Endodermal cell (in vitro differentiated cells): ENCODE results near the gene TUBA3D. TPM values are rescaled to one million over a fixed set of nuclear protein-coding genes. Genes with fewer than 3 reads are reported as not detected.
"Not testable (repeated sequence)": the region's sequence is repeated elsewhere in the genome, so short reads cannot be mapped to it uniquely, and the experiment has no call there.

ENCODE experiments used
- DNase-seq: peaks from one replicate; pipeline ENCODE4 v3.0.0-alpha.2; 2017
- H3K27ac ChIP-seq: 2 replicates; pipeline ENCODE4 v1.5.1; 2013; ENCODE audit warnings: mild to moderate bottlenecking, low read depth, low read length, moderate library complexity
- H3K27me3 ChIP-seq: 2 replicates; pipeline ENCODE4 v1.6.1; 2013; ENCODE audit warnings: mild to moderate bottlenecking, low read length, moderate library complexity; ENCODE audit not compliant: insufficient read depth, control insufficient read depth, poor library complexity, severe bottlenecking
- H3K36me3 ChIP-seq: 2 replicates; pipeline ENCODE4 v1.7.0; 2013; ENCODE audit warnings: mild to moderate bottlenecking, low read length, moderate library complexity; ENCODE audit not compliant: control insufficient read depth, insufficient read depth
- H3K4me1 ChIP-seq: one replicate; pipeline ENCODE4 v1.7.0; 2013; ENCODE audit warnings: low read length; ENCODE audit not compliant: control insufficient read depth, insufficient read depth
- H3K4me3 ChIP-seq: 2 replicates; pipeline ENCODE4 v1.5.1; 2013; ENCODE audit warnings: mild to moderate bottlenecking, low read length, moderate library complexity
- H3K9ac ChIP-seq: 2 replicates; pipeline ENCODE4 v1.6.1; 2013; ENCODE audit warnings: mild to moderate bottlenecking, low read length, moderate library complexity; ENCODE audit not compliant: poor library complexity, severe bottlenecking; ENCODE audit errors: extremely low read depth
- H3K9me3 ChIP-seq: 2 replicates; pipeline ENCODE4 v1.6.1; 2013; ENCODE audit warnings: mild to moderate bottlenecking, low read length, moderate library complexity; ENCODE audit not compliant: control insufficient read depth
- H3K27ac Mint-ChIP-seq: 2 replicates; pipeline ENCODE4 v1.8.0; 2020; ENCODE audit warnings: mixed read lengths
- H3K27me3 Mint-ChIP-seq: 2 replicates; pipeline ENCODE4 v1.8.0; 2021; ENCODE audit warnings: mild to moderate bottlenecking, mixed read lengths; ENCODE audit not compliant: insufficient read depth
- H3K36me3 Mint-ChIP-seq: 2 replicates; pipeline ENCODE4 v1.8.0; 2020; ENCODE audit warnings: low read depth, mixed read lengths
- H3K4me1 Mint-ChIP-seq: 2 replicates; pipeline ENCODE4 v1.8.0; 2020; ENCODE audit warnings: mixed read lengths
- H3K4me3 Mint-ChIP-seq: 2 replicates; pipeline ENCODE4 v1.8.0; 2020; ENCODE audit warnings: mild to moderate bottlenecking, moderate library complexity, mixed read lengths
- H3K9me3 Mint-ChIP-seq: 2 replicates; pipeline ENCODE4 v1.8.0; 2020; ENCODE audit warnings: mild to moderate bottlenecking, mixed read lengths
- whole genome bisulfite sequencing, 2 experiments: methylation state at CpG; one replicate each; pipeline versions ENCODE4 v1.1.5 to v1.1.7; 2013; ENCODE audit warnings: missing lambda C conversion rate in 2 of 2, mixed read lengths in 1 of 2; ENCODE audit not compliant: insufficient coverage in 1 of 2, insufficient read length in 1 of 2; 5-methylcytosine and 5-hydroxymethylcytosine counted together
- total RNA-seq, 2 donors: library from RNA; stranded (reverse); fragmentation: NEBNext Ultra II Directional in 1 of 2; extraction: Animal tissue kit (Norgen Biotek cat#: 25700) in 1 of 2; gene quantifications; 2 replicates in 1 of 2; 3 replicates in 1 of 2; pipeline ENCODE4 v1.2.1, GENCODE V29; 2021
- TF ChIP-seq, protein P1 (sequence below): fragments of 200-600 bp; sonication (generic); conservative IDR thresholded peaks from 2 replicates; pipeline ENCODE4 v1.5.0; 2021; ENCODE audit warnings: antibody characterized with exemption, mild to moderate bottlenecking

TUBA3D gene
- total RNA-seq, 2 donors from 2014 or later = not detected

DNA sequence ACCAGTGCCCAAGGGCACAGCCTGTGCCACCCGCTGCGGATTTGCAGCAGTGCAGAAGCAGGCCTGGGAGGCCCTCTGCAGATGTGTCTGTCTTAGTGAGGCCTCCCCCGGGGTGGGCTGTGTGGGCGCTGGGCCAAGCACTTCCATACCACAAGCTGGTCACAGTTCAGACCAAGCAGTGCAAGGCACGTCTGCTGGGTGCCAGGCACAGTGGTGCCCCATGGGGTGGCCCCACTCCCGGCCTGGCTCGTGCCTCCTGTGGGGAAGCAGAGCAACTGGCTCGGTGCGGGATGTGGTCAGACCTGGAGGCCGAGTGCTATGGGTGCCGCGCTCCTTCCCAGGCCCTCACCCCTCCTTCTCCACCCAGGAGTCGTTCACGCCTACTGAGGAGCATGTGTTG lies 39.3 kb downstream of the TUBA3D start:
- H3K36me3 Mint-ChIP-seq = peaks cover 33% of the 10 kb centered on the region
- not testable (repeated sequence) for H3K27ac Mint-ChIP-seq
- WGBS, 2 experiments = 92 to 100% methylated on average over 3 to 12 of the region's 14 CpGs

DNA sequence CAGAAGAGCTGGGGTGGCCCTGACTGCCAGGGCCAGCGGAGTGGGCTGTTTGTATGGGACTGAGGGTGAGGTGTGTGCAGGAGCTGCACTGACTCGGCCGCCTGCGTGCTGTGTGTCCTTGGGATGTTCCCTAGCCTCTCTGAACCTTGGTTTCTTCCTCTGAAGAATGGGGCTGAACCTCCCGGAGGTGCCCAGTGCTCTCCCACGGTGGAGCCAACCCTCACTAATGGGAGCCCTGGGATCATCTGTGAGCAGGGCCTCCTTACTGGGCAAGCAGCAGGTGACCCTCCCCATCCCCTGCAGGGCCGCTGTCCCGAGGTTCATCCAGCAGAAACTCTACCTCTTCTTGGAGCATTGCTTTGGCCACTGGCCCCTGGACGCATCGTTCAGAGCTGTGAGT lies 40.1 kb downstream of the TUBA3D start:
- Histone ChIP-seq H3K27ac (no peak overlapping the region), H3K36me3 (peaks cover 4% of the 10 kb centered on the region), H3K4me3 (no peak overlapping the region), H3K9me3 (no peaks in the 10 kb centered on the region), H3K4me1 (no peaks in the 10 kb centered on the region), H3K9ac (no peak overlapping the region), H3K27me3 (no peaks in the 10 kb centered on the region)
- no peak for DNase-seq
- TF ChIP-seq, protein P1, sequence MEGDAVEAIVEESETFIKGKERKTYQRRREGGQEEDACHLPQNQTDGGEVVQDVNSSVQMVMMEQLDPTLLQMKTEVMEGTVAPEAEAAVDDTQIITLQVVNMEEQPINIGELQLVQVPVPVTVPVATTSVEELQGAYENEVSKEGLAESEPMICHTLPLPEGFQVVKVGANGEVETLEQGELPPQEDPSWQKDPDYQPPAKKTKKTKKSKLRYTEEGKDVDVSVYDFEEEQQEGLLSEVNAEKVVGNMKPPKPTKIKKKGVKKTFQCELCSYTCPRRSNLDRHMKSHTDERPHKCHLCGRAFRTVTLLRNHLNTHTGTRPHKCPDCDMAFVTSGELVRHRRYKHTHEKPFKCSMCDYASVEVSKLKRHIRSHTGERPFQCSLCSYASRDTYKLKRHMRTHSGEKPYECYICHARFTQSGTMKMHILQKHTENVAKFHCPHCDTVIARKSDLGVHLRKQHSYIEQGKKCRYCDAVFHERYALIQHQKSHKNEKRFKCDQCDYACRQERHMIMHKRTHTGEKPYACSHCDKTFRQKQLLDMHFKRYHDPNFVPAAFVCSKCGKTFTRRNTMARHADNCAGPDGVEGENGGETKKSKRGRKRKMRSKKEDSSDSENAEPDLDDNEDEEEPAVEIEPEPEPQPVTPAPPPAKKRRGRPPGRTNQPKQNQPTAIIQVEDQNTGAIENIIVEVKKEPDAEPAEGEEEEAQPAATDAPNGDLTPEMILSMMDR = no peak
- WGBS, 2 experiments = 94 to 100% methylated on average over 4 to 10 of the region's 10 CpGs
- Mint-ChIP-seq H3K27ac (peak overlapping the region; percentile 30), H3K4me1 (no peaks in the 10 kb centered on the region), H3K9me3 (no peaks in the 10 kb centered on the region), H3K27me3 (no peaks in the 10 kb centered on the region), H3K36me3 (peaks cover 34% of the 10 kb centered on the region), H3K4me3 (no peak overlapping the region)

More for the DNA sequence above, 39.3 kb downstream of the TUBA3D start:
- H3K4me3 ChIP-seq, H3K27me3 ChIP-seq, H3K4me1 Mint-ChIP-seq, H3K9me3 Mint-ChIP-seq, H3K27me3 Mint-ChIP-seq, H3K4me1 ChIP-seq, H3K36me3 ChIP-seq, H3K9ac ChIP-seq, H3K4me3 Mint-ChIP-seq, DNase-seq, H3K27ac ChIP-seq, H3K9me3 ChIP-seq: not testable (repeated sequence)

DNA sequence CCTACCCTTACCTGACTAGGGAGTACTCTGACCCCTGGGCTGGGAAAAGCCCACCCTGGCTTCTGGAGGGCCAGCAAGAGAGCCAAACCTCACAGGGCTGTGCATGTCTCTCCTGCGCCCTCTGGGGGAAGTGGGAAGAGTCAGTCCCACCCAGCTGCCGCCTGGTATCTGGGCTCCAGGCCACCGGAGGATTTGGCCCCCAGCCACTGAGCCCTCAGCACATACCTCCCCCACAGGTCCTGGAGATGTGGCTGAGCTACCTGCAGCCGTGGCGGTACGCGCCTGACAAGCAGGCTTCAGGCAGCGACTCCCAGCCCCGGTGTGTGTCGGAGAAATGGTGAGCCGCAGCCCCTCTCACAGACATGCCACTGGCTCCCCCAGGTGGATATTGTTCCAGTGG lies 40.7 kb downstream of the TUBA3D start:
- H3K27ac ChIP-seq, H3K36me3 ChIP-seq, H3K27me3 ChIP-seq, H3K4me3 ChIP-seq, H3K27me3 Mint-ChIP-seq, H3K4me3 Mint-ChIP-seq, H3K4me1 Mint-ChIP-seq, H3K4me1 ChIP-seq, H3K9me3 ChIP-seq, H3K9ac ChIP-seq, H3K9me3 Mint-ChIP-seq: not testable (repeated sequence)
- Mint-ChIP-seq H3K36me3 (peaks cover 34% of the 10 kb centered on the region), H3K27ac (peak overlapping the region; percentile 48)
- TF ChIP-seq, protein P1 = peak; percentile 77
- WGBS, 2 experiments = 90% methylated on average over 11 of the region's 11 CpGs; no CpG with 5 or more reads in 1 of the 2 experiments
- peak; percentile 87 for DNase-seq
